Spleen (tissue), 7 donors: ENCODE data around the gene KMO.

Source experiments
- POLR2AphosphoS5 ChIP-seq, 3 donors: sonication (generic); formaldehyde crosslinking; IDR thresholded peaks; one replicate each; pipeline ENCODE4 v1.5.1; 2017; ENCODE audit warnings: antibody characterized with exemption in 3 of 3
- TF ChIP-seq, protein P1 (sequence below), 11 experiments: fragments of 200-600 bp in 7 of 11; fragments of 450-650 bp in 4 of 11; sonication (generic) in 4 of 11; IDR thresholded peaks in 8 of 11; conservative IDR thresholded peaks in 3 of 11; 1 replicate in 7 of 11; 2 replicates in 4 of 11; pipeline versions ENCODE4 v1.4.0 to v1.8.0; 2016 to 2021; ENCODE audit warnings: antibody characterized with exemption in 11 of 11, inconsistent platforms in 4 of 11, mild to moderate bottlenecking in 1 of 11
- donor health status: DM: no; HTN: no; CAD: no; lungs with moderate emphysema.
- donor health status: DM: no; HTN: no; CAD: no.
- donor health status: DM: no; HTN: no; CAD: no.

DNA sequence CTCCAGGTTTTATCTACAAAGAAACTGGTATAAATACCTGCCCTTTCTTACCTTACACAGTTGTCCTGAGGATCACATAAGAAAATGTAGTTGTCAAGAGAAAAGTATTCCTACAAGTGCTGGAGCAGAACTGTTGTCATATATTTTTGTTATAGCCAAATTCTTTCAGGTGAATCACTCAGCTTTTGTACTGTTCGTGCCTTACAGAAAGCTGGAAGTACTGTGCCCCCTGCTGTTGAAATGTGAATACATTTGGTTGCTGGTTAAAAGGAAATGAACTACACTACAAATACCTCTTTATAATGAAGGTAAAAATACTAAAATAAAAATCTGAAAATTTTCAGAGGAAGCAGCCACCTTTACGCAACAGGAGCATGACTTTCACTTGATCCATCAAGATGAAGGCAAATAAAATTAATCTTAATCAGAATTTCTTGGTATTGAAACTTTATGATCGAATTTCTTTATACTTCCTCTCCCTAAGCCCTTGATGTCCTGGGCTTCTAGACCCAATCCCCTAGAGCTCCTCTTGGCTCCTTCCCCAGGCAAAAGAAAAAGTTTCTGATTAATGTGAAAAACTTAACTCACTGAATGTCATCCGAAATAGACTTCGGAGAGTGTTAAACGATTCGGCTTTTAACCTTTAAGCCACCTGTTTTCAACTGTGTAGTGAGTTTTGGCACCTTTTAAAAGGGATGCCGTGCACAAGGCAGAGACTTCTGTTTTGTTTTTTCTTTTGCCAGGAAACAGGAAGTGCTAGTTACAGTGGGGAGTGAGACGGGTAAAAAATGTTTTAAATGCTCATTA is 95.5 kb downstream of the KMO start:
- no peak for TF ChIP-seq POLR2AphosphoS5 (IDR thresholded peaks at IDR 0.05)
- TF ChIP-seq, protein P1, sequence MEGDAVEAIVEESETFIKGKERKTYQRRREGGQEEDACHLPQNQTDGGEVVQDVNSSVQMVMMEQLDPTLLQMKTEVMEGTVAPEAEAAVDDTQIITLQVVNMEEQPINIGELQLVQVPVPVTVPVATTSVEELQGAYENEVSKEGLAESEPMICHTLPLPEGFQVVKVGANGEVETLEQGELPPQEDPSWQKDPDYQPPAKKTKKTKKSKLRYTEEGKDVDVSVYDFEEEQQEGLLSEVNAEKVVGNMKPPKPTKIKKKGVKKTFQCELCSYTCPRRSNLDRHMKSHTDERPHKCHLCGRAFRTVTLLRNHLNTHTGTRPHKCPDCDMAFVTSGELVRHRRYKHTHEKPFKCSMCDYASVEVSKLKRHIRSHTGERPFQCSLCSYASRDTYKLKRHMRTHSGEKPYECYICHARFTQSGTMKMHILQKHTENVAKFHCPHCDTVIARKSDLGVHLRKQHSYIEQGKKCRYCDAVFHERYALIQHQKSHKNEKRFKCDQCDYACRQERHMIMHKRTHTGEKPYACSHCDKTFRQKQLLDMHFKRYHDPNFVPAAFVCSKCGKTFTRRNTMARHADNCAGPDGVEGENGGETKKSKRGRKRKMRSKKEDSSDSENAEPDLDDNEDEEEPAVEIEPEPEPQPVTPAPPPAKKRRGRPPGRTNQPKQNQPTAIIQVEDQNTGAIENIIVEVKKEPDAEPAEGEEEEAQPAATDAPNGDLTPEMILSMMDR (IDR thresholded peaks at IDR 0.05 in 8 of 11, conservative IDR thresholded peaks at IDR 0.05 in 3 of 11): peak in 10 of 11 experiments; percentile 19 to 72 (median 52)
